Loucy (cell line): ENCODE measurements around the gene KLF16.

Source experiments
- CTCF ChIP-seq: fragments of 200-600 bp; sonication (generic); conservative IDR thresholded peaks from 2 replicates; pipeline ENCODE4 v1.5.1; 2014; ENCODE audit warnings: mild to moderate bottlenecking, antibody characterized with exemption, low read length
- EZH2phosphoT487 ChIP-seq: fragments of 200-600 bp; IDR thresholded peaks from 2 replicates; pipeline ENCODE4 v1.6.1; 2018; ENCODE audit warnings: antibody characterized with exemption, mild to moderate bottlenecking, moderate library complexity, borderline replicate concordance

GRCh38 chr19:1822210-1822609 lies 41.2 kb downstream of the KLF16 start:
- TF ChIP-seq CTCF: no peak
- TF ChIP-seq EZH2phosphoT487: no peak
